Mammary epithelial cell (primary cell): ENCODE measurements around the gene MIS18A.

Experiments used
- EZH2 ChIP-seq: IDR thresholded peaks from 2 replicates; pipeline ENCODE4 v1.6.1; 2012; ENCODE audit warnings: low read length, inconsistent platforms, borderline replicate concordance
- TF ChIP-seq, protein P1 (sequence below), 2 donors: IDR thresholded peaks in 1 of 2; conservative IDR thresholded peaks in 1 of 2; 2 replicates each; pipeline ENCODE4 v1.5.1; 2011 to 2012; ENCODE audit warnings: inconsistent platforms in 2 of 2, low read length in 2 of 2, mild to moderate bottlenecking in 2 of 2, control low read depth in 1 of 2, low read depth in 1 of 2; ENCODE audit not compliant: insufficient read depth in 1 of 2; ENCODE audit errors: extremely low read depth in 1 of 2

DNA sequence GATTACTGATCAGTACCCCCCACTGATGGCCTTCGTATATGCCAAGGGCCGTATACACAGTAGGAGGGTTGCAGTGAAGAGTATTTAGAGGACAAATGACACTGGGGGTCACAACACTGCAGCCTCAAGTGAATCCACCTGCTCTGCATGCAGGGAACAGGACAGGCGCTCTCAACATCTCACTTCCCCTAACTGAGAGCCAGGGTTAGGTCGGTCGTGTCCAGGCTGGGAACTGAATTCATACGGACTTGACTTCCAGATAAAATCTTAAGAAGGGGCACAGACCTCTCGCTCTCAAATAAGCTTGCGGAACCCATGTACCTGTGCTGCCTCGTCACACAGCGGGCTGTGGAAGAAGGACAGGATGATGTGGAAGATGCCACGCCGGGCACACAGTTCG, 42.6 kb upstream of the MIS18A start:
- TF ChIP-seq, protein P1, sequence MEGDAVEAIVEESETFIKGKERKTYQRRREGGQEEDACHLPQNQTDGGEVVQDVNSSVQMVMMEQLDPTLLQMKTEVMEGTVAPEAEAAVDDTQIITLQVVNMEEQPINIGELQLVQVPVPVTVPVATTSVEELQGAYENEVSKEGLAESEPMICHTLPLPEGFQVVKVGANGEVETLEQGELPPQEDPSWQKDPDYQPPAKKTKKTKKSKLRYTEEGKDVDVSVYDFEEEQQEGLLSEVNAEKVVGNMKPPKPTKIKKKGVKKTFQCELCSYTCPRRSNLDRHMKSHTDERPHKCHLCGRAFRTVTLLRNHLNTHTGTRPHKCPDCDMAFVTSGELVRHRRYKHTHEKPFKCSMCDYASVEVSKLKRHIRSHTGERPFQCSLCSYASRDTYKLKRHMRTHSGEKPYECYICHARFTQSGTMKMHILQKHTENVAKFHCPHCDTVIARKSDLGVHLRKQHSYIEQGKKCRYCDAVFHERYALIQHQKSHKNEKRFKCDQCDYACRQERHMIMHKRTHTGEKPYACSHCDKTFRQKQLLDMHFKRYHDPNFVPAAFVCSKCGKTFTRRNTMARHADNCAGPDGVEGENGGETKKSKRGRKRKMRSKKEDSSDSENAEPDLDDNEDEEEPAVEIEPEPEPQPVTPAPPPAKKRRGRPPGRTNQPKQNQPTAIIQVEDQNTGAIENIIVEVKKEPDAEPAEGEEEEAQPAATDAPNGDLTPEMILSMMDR (conservative IDR thresholded peaks at IDR 0.05 in 1 of 2, IDR thresholded peaks at IDR 0.05 in 1 of 2; ENCODE audit: extremely low read depth in 1 of 2, insufficient read depth in 1 of 2, low read depth in 1 of 2, low read length in 2 of 2), result no peak
- no peak for TF ChIP-seq EZH2
